K562 (cell line): ENCODE measurements around the gene PHF14. TPM values are rescaled to one million over a fixed set of nuclear protein-coding genes. Genes with fewer than 3 reads are reported as not detected.

Source experiments
- HBP1 ChIP-seq: fragments of 450-650 bp; formaldehyde crosslinking; IDR thresholded peaks from 2 replicates; pipeline ENCODE4 v1.4.0; 2022; ENCODE audit warnings: missing genetic modification characterization
- MAFG ChIP-seq: fragments of 450-650 bp; conservative IDR thresholded peaks from 2 replicates; pipeline ENCODE4 v1.6.1; 2016; ENCODE audit warnings: missing genetic modification characterization, missing compliant biosample characterization
- MLX ChIP-seq, 2 experiments: fragments of 450-650 bp in 1 of 2; sonication (generic) in 1 of 2; formaldehyde crosslinking; conservative IDR thresholded peaks; 2 replicates each; pipeline versions ENCODE4 v1.4.0 to v1.8.1; 2020 to 2022; ENCODE audit warnings: mild to moderate bottlenecking in 1 of 2, missing genetic modification reagents in 1 of 2
- TSC22D4 ChIP-seq: fragments of 450-650 bp; IDR thresholded peaks from 2 replicates; pipeline ENCODE4 v1.6.1; 2016; ENCODE audit warnings: missing genetic modification characterization, missing biosample characterization, control low read depth
- polyA plus RNA-seq, 8 experiments: library from polyadenylated mRNA; depleted of rRNA in 4 of 8; stranded (reverse) in 5 of 8; unstranded in 3 of 8; fragments of >200 nt; fragmentation: Nextera tagmentation in 2 of 8; fragmentation: Illumina TruSeq in 1 of 8; extraction: Ambion mirVana in 2 of 8; extraction: Trizol in 1 of 8; gene quantifications; 2 replicates each; pipeline versions ENCODE4 v1.2.1 to v1.2.3, GENCODE V29; 2011 to 2014; ENCODE audit warnings: inconsistent platforms in 1 of 8, missing spikeins in 1 of 8
- total RNA-seq, 7 experiments: library from RNA; depleted of rRNA in 6 of 7; stranded (reverse); fragments of >200 nt in 6 of 7; fragmentation: Illumina TruSeq in 2 of 7; extraction: Trizol in 2 of 7; gene quantifications; 2 replicates each; pipeline versions ENCODE4 v1.2.1 to v1.2.3, GENCODE V29; 2011 to 2021; ENCODE audit warnings: low replicate concordance in 1 of 7
- TF ChIP-seq, protein P1 (sequence below): fragments of 450-650 bp; IDR thresholded peaks from 2 replicates; pipeline ENCODE4 v1.6.1; 2014; ENCODE audit warnings: low read depth, mild to moderate bottlenecking, moderate library complexity, borderline replicate concordance
- TF ChIP-seq, protein P2 (sequence below): fragments of 450-650 bp; formaldehyde crosslinking; IDR thresholded peaks from 2 replicates; pipeline ENCODE4 v1.4.0; 2022; ENCODE audit warnings: mild to moderate bottlenecking, moderate library complexity

PHF14 gene
- total and polyA plus RNA-seq, 9 of the 15 experiments (the other 6 are each of a cell fraction or from before 2014, with no cell fraction given) = 27.5 to 67.6 (median 41.4) TPM

- TF ChIP-seq, protein P1, sequence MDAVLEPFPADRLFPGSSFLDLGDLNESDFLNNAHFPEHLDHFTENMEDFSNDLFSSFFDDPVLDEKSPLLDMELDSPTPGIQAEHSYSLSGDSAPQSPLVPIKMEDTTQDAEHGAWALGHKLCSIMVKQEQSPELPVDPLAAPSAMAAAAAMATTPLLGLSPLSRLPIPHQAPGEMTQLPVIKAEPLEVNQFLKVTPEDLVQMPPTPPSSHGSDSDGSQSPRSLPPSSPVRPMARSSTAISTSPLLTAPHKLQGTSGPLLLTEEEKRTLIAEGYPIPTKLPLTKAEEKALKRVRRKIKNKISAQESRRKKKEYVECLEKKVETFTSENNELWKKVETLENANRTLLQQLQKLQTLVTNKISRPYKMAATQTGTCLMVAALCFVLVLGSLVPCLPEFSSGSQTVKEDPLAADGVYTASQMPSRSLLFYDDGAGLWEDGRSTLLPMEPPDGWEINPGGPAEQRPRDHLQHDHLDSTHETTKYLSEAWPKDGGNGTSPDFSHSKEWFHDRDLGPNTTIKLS = no peak
- TF ChIP-seq MLX (CRISPR knock-in tag; conservative IDR thresholded peaks at IDR 0.05) = no peak
- TF ChIP-seq MAFG (tag) = no peak
- TF ChIP-seq, protein P2, sequence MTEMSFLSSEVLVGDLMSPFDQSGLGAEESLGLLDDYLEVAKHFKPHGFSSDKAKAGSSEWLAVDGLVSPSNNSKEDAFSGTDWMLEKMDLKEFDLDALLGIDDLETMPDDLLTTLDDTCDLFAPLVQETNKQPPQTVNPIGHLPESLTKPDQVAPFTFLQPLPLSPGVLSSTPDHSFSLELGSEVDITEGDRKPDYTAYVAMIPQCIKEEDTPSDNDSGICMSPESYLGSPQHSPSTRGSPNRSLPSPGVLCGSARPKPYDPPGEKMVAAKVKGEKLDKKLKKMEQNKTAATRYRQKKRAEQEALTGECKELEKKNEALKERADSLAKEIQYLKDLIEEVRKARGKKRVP (CRISPR knock-in tag) = no peak
- TF ChIP-seq HBP1 (CRISPR knock-in tag) = no peak
- no peak for TF ChIP-seq TSC22D4 (tag)
These were observed 130.9 kb downstream of the PHF14 start (continued) for GRCh38 chr7:11104578-11104977.
